DOHH2 (cell line): ENCODE measurements around the gene TPO.

ENCODE experiments used
- EZH2phosphoT487 ChIP-seq: fragments of 200-600 bp; sonication (generic); IDR thresholded peaks from 2 replicates; pipeline ENCODE4 v1.6.1; 2017; ENCODE audit warnings: borderline replicate concordance, mild to moderate bottlenecking, antibody characterized with exemption, low read length, moderate library complexity, mixed read lengths
- TF ChIP-seq, protein P1 (sequence below): fragments of 200-600 bp; sonication (generic); IDR thresholded peaks from one replicate; pipeline ENCODE4 v1.5.1; 2014; ENCODE audit warnings: antibody characterized with exemption, mild to moderate bottlenecking, low read depth, low read length; ENCODE audit not compliant: poor library complexity, severe bottlenecking

DNA sequence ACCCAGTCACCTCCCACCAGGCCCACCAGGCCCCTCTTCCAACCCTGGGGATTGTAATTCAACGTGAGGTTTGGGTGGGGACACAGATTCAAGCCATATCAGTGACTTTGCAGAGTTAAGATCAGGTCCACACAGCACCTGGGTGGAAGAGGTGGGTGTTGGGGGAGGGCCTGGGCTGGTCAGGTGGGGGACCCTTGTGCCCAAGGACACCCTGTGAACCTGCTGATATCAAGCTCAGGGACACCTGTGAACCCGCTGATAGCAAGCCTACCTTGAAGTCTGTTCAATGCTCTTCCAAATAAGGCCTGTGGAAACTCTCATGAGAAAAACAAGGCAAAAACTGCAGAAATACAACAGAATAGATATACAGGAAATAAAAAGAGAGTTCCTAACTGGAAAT, 19.9 kb upstream of the TPO start:
- TF ChIP-seq, protein P1, sequence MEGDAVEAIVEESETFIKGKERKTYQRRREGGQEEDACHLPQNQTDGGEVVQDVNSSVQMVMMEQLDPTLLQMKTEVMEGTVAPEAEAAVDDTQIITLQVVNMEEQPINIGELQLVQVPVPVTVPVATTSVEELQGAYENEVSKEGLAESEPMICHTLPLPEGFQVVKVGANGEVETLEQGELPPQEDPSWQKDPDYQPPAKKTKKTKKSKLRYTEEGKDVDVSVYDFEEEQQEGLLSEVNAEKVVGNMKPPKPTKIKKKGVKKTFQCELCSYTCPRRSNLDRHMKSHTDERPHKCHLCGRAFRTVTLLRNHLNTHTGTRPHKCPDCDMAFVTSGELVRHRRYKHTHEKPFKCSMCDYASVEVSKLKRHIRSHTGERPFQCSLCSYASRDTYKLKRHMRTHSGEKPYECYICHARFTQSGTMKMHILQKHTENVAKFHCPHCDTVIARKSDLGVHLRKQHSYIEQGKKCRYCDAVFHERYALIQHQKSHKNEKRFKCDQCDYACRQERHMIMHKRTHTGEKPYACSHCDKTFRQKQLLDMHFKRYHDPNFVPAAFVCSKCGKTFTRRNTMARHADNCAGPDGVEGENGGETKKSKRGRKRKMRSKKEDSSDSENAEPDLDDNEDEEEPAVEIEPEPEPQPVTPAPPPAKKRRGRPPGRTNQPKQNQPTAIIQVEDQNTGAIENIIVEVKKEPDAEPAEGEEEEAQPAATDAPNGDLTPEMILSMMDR, result no peak
- TF ChIP-seq EZH2phosphoT487, result no peak
